Chondrocyte (in vitro differentiated cells): ENCODE results near the gene CFAP97D1. TPM values are rescaled to one million over a fixed set of nuclear protein-coding genes. Genes with fewer than 3 reads are reported as not detected.

ENCODE experiments used
- DNase-seq: peaks from one replicate; pipeline ENCODE4 v3.0.0; 2021; ENCODE audit warnings: mixed read lengths, low spot score
- H3K27ac Mint-ChIP-seq: one replicate; pipeline ENCODE4 v1.8.0; 2021; ENCODE audit warnings: mild to moderate bottlenecking, moderate library complexity, mixed read lengths; ENCODE audit not compliant: unreplicated experiment
- H3K27me3 Mint-ChIP-seq: 2 replicates; pipeline ENCODE4 v1.8.0; 2021; ENCODE audit warnings: low read depth, mixed read lengths
- H3K36me3 Mint-ChIP-seq: 2 replicates; pipeline ENCODE4 v1.8.0; 2021; ENCODE audit warnings: low read depth, mixed read lengths
- H3K4me1 Mint-ChIP-seq: 2 replicates; pipeline ENCODE4 v1.8.0; 2021; ENCODE audit warnings: low read depth, mild to moderate bottlenecking, mixed read lengths
- H3K4me3 Mint-ChIP-seq: one replicate; pipeline ENCODE4 v1.8.0; 2021; ENCODE audit warnings: mild to moderate bottlenecking, moderate library complexity, mixed read lengths; ENCODE audit not compliant: unreplicated experiment
- H3K9me3 Mint-ChIP-seq: 2 replicates; pipeline ENCODE4 v1.8.0; 2021; ENCODE audit warnings: low read depth, mixed read lengths
- total RNA-seq: library from RNA; stranded (reverse); gene quantifications from 3 replicates; pipeline ENCODE4 v1.2.1, GENCODE V29; 2021
- TF ChIP-seq, protein P1 (sequence below): fragments of 200-600 bp; sonication (generic); IDR thresholded peaks from 2 replicates; pipeline ENCODE4 v1.5.0; 2021; ENCODE audit warnings: antibody characterized with exemption, mild to moderate bottlenecking, moderate library complexity

The CFAP97D1 gene
- total RNA-seq, 1 donor from 2014 or later = not detected

DNA sequence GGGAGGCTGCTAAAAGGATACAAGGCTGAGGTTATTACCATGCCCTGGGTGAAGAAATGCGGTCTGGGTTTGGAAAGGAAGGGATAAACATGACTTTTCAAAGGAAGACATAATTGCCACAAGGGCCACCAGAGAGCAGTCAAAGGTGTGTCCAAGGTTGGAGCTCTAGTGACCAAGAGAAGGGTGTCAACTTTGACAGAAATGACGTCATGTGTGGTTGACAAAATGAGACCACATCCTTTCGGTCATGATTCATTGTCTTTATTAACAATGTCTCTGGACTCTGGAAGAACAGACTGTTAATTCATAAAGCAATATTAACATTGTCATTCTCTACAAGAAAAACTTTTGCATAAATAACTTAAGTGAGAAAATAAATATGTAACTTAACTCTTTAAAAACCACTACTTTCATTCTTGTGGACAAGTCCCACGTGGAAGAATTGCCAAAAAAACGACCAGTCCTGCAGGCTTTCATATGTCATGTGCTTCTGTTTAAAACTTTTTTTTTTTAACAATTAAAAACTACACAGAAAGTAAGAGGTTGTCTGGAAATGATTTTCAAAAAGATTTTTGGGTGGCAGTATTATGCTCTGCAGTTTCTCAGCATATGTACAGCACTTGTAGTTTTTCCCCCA, 26.6 kb upstream of the CFAP97D1 start:
- no peak for DNase-seq
- no peaks in the 10 kb centered on the region for H3K9me3 Mint-ChIP-seq
- peaks cover 18% of the 10 kb centered on the region for H3K27me3 Mint-ChIP-seq
- H3K4me3 Mint-ChIP-seq = no peak overlapping the region
- TF ChIP-seq, protein P1, sequence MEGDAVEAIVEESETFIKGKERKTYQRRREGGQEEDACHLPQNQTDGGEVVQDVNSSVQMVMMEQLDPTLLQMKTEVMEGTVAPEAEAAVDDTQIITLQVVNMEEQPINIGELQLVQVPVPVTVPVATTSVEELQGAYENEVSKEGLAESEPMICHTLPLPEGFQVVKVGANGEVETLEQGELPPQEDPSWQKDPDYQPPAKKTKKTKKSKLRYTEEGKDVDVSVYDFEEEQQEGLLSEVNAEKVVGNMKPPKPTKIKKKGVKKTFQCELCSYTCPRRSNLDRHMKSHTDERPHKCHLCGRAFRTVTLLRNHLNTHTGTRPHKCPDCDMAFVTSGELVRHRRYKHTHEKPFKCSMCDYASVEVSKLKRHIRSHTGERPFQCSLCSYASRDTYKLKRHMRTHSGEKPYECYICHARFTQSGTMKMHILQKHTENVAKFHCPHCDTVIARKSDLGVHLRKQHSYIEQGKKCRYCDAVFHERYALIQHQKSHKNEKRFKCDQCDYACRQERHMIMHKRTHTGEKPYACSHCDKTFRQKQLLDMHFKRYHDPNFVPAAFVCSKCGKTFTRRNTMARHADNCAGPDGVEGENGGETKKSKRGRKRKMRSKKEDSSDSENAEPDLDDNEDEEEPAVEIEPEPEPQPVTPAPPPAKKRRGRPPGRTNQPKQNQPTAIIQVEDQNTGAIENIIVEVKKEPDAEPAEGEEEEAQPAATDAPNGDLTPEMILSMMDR = no peak
- no peak overlapping the region for H3K27ac Mint-ChIP-seq
- H3K4me1 Mint-ChIP-seq = peaks cover 6% of the 10 kb centered on the region
- no peaks in the 10 kb centered on the region for H3K36me3 Mint-ChIP-seq

DNA sequence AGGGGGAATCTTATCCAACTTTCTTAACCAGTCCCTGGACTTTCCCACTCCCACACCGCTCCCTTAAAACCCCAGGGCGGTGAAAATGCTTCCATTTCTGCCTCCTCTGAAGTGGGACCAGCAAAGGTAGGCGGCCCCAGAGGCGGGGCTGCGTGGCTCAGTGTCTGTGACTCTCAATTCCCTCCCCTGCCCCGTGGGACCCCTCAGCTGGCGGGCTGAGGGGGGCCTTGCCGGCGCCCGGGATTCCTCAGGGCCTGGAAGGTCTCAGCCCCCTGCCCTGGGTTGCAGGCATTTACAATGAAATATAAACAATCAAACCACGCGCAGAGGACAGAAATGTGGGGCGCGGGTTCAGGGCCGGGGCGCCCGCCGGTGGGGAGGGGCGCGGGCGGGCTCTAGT, 25.3 kb upstream of the CFAP97D1 start:
- peaks cover 2% of the 10 kb centered on the region for H3K4me1 Mint-ChIP-seq
- DNase-seq = no peak
- TF ChIP-seq, protein P1 = no peak
- no peak overlapping the region for H3K4me3 Mint-ChIP-seq
- H3K9me3 Mint-ChIP-seq = no peaks in the 10 kb centered on the region
- H3K27ac Mint-ChIP-seq = no peak overlapping the region
- H3K27me3 Mint-ChIP-seq = peaks cover 18% of the 10 kb centered on the region
- no peaks in the 10 kb centered on the region for H3K36me3 Mint-ChIP-seq

DNA sequence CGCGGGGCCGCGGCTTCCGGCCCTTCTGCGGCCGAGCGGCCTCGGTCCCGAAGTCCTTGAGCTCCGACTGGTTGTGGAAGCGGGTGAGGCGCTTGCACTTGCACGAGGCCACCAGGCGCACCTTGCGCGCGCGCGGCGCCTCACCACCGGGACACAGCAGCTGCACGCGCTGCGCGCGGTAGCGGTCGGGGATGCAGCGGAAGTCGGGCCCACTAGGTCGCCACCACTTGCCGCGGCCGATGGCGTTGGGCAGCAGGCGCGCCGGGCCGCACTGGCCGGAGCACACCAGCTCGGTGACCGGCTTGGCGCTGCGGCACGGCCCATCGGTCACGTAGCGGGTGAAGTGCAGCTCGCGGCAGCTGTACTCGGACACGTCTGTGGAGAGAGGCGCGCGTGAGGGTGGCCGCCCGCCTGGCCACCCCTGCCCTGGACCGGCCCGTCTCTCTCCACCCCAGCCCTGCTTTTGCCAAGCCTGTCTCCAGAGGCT, 24.8 kb upstream of the CFAP97D1 start:
- Mint-ChIP-seq H3K27ac (no peak overlapping the region), H3K27me3 (peaks cover 18% of the 10 kb centered on the region), H3K9me3 (no peaks in the 10 kb centered on the region), H3K4me3 (no peak overlapping the region), H3K36me3 (no peaks in the 10 kb centered on the region), H3K4me1 (peaks cover 7% of the 10 kb centered on the region)
- TF ChIP-seq, protein P1 = no peak
- no peak for DNase-seq

DNA sequence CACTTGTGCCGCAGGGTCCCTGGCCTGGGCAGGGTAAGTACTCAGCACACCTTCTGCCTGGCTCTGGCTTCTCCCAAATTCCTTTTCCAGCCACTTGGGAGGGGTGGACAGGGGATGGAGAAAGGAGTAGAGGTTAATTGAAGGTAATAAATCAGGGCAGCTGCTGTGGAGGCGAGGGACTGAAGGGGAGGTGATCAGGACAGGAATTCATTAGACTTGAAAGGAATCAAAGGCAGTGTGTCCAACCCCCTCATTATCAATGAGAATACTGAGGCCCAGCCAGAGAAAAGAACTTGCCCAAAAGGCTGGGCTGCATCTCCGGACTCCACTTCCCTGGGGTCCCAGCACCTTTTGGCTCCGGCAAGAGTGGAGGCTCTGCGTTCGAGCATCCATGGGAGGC, 24.0 kb upstream of the CFAP97D1 start:
- TF ChIP-seq, protein P1 = no peak
- no peaks in the 10 kb centered on the region for H3K36me3 Mint-ChIP-seq
- H3K27ac Mint-ChIP-seq = no peak overlapping the region
- H3K9me3 Mint-ChIP-seq = no peaks in the 10 kb centered on the region
- peaks cover 11% of the 10 kb centered on the region for H3K4me1 Mint-ChIP-seq
- peaks cover 18% of the 10 kb centered on the region for H3K27me3 Mint-ChIP-seq
- no peak for DNase-seq
- no peak overlapping the region for H3K4me3 Mint-ChIP-seq

DNA sequence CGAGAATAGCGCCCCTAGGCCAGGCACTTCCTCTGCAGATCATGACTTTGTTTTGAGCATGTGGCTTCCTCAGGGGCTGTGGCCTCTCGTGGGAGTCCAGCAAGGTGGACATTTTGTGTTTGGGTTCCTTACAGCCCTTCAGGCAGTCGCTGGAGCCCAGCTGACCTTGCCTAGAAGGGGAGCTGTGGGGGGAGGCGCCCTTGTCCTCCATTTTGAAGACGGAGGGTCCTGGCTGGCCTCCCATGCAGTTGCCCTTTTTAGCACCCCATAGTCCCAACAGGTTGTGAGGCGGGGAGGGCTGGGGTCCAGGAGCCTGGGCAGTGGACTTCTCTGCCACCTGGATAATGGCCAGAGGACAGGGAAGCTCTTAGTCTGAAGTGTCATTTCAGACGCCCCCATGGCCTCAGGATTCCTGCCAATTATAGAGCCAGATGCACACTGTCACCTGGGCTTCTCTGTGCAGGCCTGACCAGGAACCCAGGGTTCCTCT, 23.0 kb upstream of the CFAP97D1 start:
- TF ChIP-seq, protein P1 = no peak

More for the DNA sequence above, 23.0 kb upstream of the CFAP97D1 start:
- no peak for DNase-seq
- no peak overlapping the region for H3K27ac Mint-ChIP-seq
- no peaks in the 10 kb centered on the region for H3K36me3 Mint-ChIP-seq
- peaks cover 16% of the 10 kb centered on the region for H3K27me3 Mint-ChIP-seq
- no peaks in the 10 kb centered on the region for H3K9me3 Mint-ChIP-seq
- peaks cover 11% of the 10 kb centered on the region for H3K4me1 Mint-ChIP-seq
- H3K4me3 Mint-ChIP-seq = no peak overlapping the region
